Right hindlimb (tissue), 1 donor: ENCODE measurements around the gene STPG2.

Experiments
- DNase-seq: peaks from one replicate; pipeline ENCODE4 v3.0.0-alpha.2; 2018

STPG2 gene

DNA sequence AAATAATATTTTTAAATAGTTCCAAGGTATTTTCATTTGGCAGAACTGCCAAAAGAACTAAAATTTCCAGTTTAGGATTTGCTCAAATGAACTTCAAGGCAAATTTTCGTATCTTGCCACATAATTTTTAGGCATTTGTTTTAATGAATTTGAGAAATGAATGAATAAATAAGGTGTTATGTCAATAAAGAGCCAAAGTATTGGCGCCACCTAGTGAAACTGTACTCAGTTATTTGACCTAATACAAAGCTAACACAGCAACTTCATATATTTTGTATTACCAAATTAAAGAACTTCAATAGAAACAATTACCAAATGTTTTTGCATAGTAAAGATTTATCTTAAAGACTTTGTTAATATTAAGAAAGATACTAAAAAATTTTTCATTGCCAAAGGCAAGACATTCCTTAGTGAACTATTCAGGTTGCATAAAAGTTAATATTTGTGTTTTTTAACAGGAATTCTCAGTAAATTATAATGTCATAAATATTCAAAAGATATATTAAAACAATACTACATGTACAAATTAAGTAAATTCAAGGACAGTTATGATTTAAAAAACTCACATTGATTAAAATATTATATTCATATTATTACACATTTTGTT is 50.3 kb downstream of the STPG2 start:
- DNase-seq = no peak

DNA sequence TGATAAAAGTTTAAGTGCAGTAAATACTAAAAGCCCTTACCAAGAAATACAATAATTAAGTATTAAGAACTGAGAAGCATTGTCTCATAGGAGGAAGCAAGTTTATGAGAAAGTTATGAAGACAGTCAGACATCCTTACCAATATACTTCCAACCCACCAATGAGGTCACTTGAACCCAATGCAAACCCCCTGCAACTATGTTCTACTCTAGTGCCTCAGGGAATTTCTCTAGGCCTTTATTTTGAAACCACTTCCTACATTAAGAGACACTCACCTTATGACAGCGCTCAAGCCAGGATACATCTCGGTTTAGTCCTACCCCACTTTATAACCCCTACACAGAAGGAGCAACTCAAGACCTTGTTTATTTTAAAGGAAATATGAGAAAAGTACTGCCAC is 61.3 kb downstream of the STPG2 start:
- DNase-seq = no peak

DNA sequence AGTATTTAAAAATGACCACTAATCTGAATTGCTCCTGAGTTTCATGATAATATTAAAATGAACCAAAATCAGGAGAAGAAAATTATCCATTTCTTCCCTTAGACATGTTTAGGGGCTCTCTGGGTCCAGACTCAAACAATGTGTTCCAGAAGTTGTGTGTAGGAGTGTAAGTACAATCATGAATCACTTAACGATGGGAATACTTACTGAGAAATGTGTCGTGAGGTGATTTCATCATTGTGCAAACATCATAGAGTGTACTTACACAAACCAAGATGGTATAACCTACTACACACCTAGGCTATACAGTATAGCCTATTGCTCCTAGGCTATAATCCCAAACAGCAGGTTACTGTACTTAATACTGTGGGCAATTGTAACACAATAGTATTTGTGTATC is 74.8 kb downstream of the STPG2 start:
- DNase-seq = no peak

DNA sequence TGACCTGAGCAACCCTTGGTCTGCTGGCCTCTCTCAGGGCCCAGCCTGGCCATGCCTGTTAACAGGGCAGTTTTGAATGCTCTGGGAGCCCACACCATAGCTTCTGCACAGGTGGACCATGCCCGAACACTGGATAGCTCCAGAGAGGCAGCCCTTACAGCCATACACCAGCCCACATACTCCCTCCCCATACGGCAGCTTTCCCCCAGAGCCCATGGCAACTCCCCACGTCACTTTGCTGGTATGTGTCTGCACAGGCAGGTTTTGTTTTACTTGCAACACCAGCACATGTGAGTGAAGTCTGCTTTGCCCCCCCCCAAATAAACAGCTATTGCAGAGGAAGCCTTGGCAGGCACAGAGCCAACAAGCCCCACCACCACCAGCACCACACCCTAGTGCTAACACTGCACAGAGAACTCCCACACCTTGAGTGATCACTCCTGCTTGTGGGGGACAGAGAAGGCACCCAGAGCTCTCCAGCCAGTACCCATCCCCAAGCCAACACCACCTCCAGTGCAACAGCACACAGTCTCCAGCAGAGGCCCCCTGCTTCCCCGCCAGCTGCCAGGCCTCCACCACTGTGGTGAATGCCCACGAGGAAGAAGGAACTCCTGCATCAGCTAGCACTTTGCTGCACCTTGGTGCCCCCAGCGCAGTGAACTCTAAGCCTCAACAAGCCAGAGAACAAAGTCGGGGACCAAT is 87.3 kb downstream of the STPG2 start:
- DNase-seq = no peak

DNA sequence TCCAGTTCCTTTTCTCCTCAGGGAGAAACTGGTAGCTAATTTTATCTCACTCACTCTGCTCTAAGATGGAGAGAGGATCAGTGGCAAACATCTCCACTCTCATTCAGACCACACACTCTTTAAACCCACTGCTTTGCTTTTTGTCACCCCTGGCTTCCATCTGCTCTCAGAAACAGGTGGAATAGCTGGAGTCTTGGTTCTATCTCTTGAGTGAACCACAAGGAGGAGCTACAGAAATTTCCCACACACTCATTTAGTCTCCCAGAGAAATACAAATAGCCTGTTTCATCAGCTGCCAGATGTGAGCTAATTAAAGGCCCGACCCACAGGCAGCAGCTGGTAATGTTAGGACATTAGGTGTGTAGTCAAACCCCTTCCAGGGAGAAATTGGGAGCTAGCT is 96.6 kb downstream of the STPG2 start:
- no peak for DNase-seq

DNA sequence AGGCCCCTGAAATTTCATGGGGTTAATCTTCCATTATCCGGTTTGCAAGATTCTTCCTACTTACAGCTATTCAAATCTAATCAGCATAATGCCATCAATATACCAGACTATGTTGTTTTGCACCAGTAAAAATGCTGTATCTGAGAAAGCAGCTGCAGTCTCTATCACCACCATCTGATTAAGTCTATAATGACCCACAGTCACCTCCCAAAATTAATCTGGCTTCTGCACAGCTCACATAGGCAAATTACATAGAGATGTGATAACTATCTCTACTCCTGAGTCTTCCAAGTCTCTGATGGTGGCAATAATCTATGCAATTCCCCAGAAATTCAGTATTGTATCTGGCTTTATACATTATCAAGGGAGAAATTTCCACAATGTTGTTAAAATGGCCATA is 113.2 kb downstream of the STPG2 start:
- DNase-seq = no peak

DNA sequence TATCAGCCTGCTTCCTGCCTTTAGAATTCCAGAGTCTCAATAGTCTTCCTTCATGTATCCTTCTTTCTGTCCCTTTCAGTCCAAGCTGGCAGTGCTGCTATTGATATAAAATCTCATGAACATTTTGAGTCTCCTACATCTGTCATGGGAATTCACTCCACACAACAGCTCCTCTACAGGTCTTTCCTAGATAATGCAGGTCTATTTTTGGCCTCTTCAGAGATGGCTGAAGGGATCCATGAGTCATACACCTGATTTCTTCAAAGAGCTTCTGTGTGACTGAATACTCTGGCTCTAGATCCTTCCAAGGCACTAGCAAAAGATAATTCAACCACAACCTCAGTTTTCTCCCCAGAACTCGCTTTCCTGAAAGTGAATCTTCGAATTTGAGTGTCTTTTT is 115.4 kb downstream of the STPG2 start:
- no peak for DNase-seq

DNA sequence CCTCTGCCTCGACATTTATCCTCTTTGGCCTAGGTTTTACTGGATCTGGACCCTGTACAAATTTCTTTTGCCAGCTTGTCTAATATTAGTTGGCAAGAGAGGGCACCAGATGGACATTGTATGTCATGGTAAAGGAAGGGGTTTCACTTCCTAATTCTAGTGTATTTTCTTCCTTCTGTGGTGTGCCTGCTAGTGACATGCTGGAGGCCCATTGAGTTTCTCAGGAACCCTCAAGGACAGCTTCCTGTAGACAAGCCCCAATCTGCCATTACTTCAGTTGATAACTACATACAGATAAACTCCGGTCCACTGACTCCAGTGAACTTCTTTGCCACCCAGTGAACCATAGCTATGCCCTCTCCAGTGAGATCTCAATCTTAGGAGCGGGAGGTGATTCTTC is 116.9 kb downstream of the STPG2 start:
- DNase-seq = no peak

DNA sequence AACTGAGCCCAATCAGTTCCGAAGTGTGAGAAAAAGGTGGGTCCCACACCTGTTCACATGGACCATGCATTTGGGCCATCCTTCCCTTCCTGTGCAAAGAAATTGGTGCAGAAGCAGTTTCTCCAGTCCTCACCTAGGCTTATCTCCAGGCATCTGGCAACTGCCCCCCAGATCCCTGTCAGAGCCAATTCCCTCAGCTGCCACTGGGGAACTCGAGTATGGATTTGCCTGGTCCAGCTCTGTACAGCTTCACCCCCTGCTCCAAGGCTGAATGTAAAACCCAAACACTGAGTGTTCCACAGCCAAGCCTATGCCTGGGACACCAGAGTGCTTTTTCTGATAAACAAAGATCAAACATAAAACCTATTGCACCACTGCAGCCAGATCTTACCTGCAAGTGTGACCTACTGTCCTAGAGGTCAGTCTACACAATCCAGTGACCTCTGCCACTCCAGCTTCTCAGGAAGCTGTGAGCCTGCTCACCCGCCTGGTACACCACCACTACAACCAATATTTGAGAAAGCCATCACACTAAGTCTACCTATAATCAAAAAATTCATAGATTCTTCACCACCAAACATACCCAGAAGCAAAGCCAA is 136.4 kb downstream of the STPG2 start:
- no peak for DNase-seq

DNA sequence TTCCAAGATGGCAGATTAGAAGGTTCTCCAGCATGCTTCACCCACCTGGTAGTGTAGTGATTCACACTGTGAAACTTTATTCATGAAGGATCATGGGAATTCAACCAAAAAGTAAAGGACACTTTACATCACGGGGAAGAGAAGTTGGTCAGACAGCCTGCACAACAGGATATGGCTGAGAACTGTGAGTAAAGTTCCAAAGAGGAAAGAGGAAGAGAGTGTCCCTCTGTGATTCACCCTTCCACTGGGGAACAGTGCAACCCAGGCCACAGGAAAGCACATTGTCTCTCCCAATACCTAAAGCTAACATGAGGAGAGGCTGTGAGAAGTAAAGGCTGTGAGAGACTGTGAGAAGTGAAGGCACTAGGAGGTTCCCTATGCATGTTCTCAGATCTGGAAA is 137.2 kb downstream of the STPG2 start:
- DNase-seq = no peak

DNA sequence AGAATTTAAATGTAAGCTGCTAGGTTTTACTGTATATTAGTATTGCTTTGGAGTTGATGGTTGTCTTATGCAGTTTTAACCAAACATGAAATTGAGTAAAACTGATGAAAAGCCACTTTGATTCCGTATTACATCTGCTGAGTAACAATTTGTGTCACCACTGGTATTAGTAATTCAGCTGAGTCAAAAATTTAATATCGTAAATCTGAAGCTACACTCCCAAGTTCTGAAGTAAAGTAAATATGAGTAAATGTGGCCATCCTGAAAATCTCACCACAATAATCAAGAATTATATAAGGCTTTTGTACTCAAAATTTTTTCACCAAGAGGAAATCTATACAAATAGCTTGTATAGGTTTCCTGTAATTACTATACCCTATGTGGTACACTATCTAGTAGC is 142.3 kb downstream of the STPG2 start:
- no peak for DNase-seq

DNA sequence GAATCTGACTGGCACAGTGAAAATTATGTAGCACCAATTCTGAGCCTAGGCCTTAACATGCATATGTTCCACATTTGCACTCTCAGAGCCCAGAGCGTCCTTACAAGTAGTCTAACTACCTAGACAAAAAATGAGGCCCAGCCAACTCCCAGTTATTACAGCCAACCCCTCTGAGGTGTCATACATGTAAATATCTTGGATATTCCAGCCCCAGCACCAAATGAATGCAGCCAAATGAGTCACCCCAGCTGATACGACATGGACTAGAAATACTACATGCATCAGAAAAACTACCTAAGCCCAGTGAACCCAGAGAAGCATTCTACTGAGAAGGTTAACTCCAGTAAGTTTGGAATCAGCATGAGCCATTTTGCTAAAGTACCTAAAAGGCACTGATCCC is 145.1 kb downstream of the STPG2 start:
- DNase-seq = no peak

DNA sequence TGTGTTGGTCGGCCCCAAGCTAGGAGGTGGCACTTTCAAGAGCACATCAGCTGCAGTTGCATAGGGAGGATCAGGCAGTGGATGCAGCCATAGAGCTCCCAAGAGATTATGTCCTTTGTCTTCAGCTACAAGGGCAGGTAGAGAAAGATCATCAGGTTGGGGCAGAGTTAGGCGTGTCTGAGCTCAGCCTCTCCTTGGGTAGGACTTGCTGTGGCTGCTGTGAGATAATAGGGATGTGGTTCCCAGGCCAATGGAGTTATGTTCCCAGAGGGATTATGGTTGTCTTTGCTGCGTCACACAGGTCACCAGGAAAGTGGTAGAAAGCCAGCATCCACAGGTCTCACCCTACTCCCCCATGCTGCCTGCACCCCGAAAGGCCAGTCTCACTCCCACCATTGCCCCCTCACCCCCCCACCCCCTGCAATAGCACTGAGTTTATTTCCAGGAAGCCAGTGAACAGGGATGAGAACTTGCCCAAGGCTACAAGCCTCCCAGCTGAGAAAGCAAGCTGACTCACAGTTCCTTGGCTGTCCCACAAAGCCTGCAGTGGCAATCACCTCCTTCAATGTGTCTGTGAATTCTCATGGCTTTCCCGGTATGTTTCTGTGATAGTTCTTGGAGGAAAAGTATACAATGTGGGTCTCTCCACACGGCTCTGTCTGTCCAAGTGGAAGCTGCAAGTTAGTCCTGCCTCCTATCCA is 148.4 kb downstream of the STPG2 start:
- no peak for DNase-seq

DNA sequence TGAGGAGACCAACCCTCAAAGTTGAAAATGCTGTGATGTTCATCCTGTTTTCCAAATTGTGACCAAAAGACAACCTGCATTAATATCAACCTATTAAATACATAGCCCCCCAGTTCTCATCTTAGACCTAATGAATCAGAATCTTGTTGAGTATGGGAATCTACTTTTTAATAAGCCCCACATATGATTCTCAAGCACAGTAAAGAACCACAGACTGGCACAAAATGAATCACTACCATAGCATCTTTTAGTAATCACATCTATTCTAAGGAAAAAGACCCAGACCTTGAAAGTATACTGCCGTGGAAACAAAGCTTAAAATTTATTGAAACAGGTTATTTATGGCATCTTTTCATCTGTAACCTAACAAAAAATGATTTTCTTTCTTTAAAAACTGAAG is 152.9 kb downstream of the STPG2 start:
- DNase-seq = no peak

DNA sequence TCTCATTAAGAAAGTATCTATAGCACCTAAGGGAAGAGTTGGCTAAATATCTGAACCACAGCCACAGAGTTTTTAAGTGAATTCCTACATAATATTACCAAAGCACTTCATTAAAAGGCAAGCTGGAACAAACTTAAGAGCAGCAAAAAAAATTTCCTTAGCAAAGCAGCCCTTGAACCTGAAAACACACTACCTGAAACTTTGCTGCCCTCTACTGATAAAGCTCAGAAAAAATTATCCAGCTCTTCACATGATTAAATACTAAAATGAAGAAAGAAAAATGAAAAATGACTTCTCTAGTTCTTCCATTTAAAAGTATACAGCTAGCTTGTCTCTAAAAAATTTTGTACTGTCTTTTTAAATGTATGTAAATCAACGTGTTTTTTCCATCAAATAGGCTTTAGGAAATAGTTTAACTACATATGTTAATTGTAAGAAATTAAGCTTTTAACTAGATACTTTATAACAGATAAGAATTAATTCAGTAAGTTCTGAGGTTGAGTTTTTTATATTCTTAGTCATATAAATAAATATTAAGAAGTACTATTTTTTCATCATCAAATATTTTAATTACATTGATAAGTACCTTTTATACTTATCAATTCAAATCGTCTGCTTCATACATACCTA is 156.1 kb downstream of the STPG2 start:
- no peak for DNase-seq

DNA sequence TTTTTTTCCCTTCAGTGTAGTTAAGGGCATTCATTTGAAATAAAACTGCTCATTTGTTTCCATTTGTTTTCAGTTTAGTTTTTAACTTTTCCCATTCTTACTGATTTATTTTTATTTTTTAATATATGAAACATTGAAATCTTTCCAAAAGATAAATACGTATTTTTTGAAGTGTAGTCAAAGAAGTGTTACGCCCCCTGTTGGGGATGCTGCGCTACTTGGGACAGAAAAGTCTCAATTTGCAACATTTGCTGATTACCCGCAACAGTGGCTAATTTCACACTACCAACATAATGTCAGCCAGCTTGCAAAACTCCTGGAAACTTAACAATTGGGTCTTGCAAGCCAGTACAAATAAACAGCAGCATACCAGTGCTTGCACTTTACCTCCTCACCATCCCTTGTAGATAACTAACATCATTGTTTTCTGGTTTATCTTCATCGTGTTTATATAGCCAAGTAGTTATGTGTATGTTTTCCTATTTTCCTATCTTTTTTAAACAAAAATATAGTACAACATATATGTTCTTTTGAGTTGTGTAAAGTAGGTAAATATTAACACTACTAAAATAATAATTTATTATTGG is 158.6 kb downstream of the STPG2 start:
- no peak for DNase-seq

DNA sequence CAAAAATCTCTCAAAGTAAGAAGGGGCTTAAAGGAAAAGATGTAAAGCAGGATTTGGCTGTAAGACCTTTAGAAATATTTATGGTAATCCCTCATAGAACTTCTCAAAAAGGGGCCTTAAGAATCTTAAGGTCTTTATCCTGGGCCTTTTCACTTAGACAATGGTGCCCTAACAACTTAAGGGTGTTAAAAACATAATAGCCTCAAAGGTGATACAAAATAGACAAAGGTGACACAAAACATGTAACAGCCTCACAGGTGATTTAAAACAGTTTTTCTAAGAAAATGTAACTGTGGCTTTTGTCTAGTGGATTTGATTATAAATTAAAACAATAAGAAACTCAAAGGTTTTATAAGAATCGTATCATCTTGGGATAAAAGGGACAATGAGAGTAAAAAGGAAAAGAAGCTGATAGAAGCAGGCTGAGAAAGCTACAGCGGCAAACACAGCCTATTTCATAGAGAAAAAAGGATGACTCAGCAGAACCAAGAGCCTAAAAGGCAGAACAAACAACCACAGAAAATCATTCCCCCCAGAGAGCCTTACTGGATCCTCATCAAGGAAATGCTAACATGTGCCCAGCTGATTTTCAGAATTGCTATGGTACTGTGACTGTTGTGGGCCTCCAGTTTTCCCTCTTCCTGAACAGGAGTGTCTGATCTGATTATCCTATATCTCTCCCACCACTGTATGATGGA is 164.3 kb downstream of the STPG2 start:
- DNase-seq = no peak

DNA sequence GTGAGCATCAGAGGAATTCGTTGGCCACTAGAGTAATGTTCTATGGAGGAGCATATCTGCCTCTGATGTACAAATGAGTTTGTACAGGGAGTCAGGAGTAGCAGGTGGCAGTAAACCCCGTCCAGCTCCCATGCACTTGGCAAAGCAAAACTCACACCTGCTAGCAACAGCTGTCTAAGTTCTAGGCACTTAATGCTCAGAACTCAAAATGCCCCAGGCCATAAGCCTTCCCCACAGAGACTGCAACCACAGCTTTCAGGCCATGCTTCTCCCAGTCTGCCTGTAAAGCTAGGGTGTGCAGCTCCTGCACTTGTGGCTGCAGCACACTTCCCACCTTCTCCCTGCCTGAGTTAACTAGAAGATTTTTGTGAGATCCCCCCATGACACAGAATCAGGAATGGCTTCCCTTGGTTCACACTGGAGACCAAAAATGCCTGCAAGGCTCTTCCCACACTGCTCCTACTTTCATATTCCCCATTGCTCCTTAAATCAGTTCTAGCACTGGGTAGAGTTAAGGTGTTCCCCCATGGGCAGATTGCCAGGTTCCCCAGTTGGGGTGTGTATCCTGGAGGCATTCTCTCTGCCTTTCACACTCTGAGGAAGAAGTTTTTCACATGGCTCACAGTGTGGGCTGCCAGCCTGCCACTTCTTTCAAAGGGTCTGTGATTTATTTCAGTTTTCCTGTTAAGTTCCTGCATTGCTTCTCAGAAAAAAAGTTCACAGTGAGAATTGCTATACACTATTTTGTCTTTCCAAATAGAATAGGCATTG is 189.9 kb downstream of the STPG2 start:
- peak; percentile 23 for DNase-seq

DNA sequence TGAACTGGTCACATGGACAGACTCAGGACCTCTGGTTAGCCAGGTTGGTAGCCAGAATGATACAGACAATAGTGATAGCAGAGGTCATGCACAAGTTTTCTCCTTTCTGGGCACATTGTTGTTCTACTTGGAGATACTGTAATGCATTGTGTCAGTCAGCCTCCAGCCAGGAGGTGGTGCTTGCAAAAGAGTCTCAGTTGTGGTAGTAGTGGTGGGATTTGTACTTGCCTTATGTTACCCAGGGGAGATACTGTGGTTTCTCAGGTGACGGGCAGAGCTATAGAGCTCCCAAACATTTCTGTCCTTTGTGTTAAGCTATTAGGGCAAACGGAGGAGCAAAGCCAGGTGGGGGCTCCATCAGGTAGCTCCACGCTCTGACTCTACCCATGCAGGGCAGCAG is 190.5 kb downstream of the STPG2 start:
- no peak for DNase-seq

DNA sequence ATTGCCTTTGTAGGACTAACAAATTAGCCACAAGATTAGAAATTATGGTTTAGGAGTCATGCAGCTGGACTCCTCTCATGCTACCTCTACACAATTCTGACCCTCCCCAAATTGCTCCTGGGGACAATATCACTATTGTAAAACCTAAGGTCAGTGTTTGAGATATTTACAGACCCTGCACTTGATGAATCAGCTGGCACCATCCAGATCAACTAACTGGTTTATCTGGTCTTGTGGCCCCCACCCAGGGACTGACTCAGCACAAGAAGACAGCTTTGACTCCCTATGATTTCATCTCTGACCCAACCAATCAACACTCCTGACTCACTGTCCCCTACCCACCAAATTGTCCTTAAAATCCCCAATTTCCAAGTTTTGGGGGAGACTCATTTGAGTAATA is 192.4 kb downstream of the STPG2 start:
- no peak for DNase-seq

DNA sequence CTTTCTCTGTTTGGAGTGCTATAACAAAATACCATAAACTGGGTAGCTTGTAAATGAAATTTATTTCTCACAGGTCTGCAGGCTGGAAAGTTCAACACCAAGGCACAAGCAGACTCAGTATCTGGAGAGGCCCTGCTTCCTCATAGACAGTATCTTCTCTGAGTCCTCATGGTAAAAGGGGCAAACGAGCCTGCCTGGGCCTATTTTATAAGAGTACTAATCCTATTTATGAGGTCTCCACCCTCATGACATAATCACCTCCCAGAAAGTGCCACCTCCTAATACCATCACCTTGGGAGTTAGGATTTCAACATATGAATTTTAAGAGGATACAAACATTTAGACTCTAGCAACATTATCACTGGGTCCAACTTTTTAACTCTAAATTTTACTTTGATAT is 200.3 kb downstream of the STPG2 start:
- no peak for DNase-seq

DNA sequence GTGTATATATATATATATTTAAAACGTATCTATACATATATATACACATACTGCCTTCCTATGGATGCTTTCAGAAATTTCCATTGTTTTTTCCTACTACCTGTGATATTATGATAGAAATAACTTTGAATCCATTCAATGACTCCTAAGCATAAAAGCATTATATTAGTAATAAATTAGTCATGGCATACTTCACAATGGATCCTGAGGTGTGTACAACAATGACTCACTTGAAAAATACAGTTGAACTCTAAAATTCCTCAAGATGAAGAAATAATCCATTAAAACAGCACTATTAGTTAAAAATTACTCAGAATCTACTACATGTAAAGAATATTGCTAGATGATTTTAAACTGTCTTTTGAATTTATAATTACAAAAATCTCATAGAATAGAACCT is 201.1 kb downstream of the STPG2 start:
- DNase-seq = no peak
